ENCODE data around the gene CLIC5.

DNA sequence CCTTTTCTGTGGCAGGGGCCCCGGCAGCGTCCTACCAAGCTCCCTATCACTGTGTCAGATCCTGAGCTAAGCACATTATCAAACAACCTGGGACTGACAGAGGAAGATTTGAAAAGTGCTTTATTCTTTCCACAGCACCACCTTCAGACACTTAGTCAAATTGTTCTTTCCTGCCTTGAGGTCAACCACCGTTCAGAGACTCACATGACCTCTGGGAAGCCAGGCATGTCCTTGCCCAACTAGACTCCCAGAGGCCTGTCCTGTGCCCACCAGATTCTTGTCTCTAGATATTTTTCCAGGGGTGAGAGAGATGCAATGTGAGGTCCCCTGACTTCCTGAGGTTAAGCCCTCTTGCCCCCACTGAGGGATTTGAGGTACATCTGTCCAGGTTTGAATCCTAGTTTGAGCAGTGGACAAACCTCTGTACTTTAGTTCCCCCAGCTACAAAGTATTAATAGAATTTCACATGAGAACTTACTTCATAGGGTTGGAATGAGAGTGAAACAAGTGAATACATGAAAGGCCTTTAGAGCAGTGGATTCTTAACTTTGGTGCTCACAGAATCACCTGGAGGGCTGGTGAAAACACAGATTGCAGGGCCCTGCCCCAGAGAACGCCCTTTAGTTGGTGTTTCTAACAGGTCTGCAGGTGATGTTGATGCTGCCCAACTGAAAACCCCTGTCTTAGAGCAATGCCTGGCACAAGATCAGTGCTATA lies 179.8 kb downstream of the CLIC5 start:
- TF ChIP-seq EP300 (conservative IDR thresholded peaks at IDR 0.05; ENCODE audit: poor library complexity, severe bottlenecking) = no peak
- TF ChIP-seq, protein P1, sequence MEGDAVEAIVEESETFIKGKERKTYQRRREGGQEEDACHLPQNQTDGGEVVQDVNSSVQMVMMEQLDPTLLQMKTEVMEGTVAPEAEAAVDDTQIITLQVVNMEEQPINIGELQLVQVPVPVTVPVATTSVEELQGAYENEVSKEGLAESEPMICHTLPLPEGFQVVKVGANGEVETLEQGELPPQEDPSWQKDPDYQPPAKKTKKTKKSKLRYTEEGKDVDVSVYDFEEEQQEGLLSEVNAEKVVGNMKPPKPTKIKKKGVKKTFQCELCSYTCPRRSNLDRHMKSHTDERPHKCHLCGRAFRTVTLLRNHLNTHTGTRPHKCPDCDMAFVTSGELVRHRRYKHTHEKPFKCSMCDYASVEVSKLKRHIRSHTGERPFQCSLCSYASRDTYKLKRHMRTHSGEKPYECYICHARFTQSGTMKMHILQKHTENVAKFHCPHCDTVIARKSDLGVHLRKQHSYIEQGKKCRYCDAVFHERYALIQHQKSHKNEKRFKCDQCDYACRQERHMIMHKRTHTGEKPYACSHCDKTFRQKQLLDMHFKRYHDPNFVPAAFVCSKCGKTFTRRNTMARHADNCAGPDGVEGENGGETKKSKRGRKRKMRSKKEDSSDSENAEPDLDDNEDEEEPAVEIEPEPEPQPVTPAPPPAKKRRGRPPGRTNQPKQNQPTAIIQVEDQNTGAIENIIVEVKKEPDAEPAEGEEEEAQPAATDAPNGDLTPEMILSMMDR (IDR thresholded peaks at IDR 0.05; ENCODE audit: poor library complexity, severe bottlenecking) = no peak
- TF ChIP-seq RAD21 (conservative IDR thresholded peaks at IDR 0.05) = no peak
- TF ChIP-seq POLR2AphosphoS5 (IDR thresholded peaks at IDR 0.05) = no peak
- no peak for TF ChIP-seq EZH2 (IDR thresholded peaks at IDR 0.05; ENCODE audit: borderline replicate concordance, insufficient read depth, low read length, poor library complexity, severe bottlenecking)
- TF ChIP-seq TAF1 (IDR thresholded peaks at IDR 0.05; ENCODE audit: low read depth) = no peak
